Naive thymus-derived CD4-positive, alpha-beta T cell (primary cell): ENCODE data around the gene HECW1. TPM values are rescaled to one million over a fixed set of nuclear protein-coding genes. Genes with fewer than 3 reads are reported as not detected.
A peak's percentile ranks its signal among the peaks of the same experiment; 100 is the strongest.

Source experiments
- ATAC-seq: fragments of 150-1000 bp; cut with Tn5 transposase; 2 replicates; pipeline ENCODE4 v1.10.0; 2021; ENCODE audit warnings: mild to moderate bottlenecking, moderate library complexity
- CTCF ChIA-PET: fragments of 350-600 bp; sonication (Branson Sonifier 250); formaldehyde crosslinking; loops from one replicate; lab custom pipeline; 2021; ENCODE audit warnings: antibody characterized with exemption; lab: Charles Lee
- POLR2A ChIA-PET: fragments of 350-600 bp; sonication (Branson Sonifier 250); formaldehyde crosslinking; loops from one replicate; lab custom pipeline; 2021; ENCODE audit warnings: antibody characterized with exemption, inconsistent platforms; lab: Charles Lee
- DNase-seq, 9 donors: peaks; one replicate each; pipeline versions ENCODE4 v3.0.0 to v3.0.0-alpha.2; 2020 to 2022; ENCODE audit warnings: mixed read lengths in 1 of 9
- H3K27ac ChIP-seq: one replicate; pipeline ENCODE4 v1.7.0; 2013; ENCODE audit warnings: mild to moderate bottlenecking, low read depth, low read length, moderate library complexity
- H3K27me3 ChIP-seq, 2 donors: one replicate each; pipeline ENCODE4 v1.7.0; 2013; ENCODE audit warnings: low read length in 2 of 2, mild to moderate bottlenecking in 2 of 2, moderate library complexity in 2 of 2; ENCODE audit not compliant: control insufficient read depth in 2 of 2, insufficient read depth in 2 of 2
- H3K36me3 ChIP-seq, 3 experiments: 1 replicate in 2 of 3; 2 replicates in 1 of 3; pipeline ENCODE4 v1.7.0; 2013; ENCODE audit warnings: low read length in 3 of 3, mild to moderate bottlenecking in 3 of 3, moderate library complexity in 1 of 3; ENCODE audit not compliant: insufficient read depth in 3 of 3, control insufficient read depth in 2 of 3
- H3K4me1 ChIP-seq, 2 donors: one replicate each; pipeline ENCODE4 v1.7.0; 2013; ENCODE audit warnings: low read length in 2 of 2, mild to moderate bottlenecking in 2 of 2, moderate library complexity in 1 of 2; ENCODE audit not compliant: control insufficient read depth in 2 of 2, insufficient read depth in 2 of 2
- H3K4me3 ChIP-seq: 2 replicates; pipeline ENCODE4 v1.7.0; 2013; ENCODE audit warnings: mild to moderate bottlenecking, low read length
- H3K9me3 ChIP-seq, 3 experiments: 1 replicate in 2 of 3; 2 replicates in 1 of 3; pipeline ENCODE4 v1.7.0; 2013; ENCODE audit warnings: low read length in 3 of 3; ENCODE audit not compliant: control insufficient read depth in 2 of 3
- H3K27ac Mint-ChIP-seq, 9 donors: one replicate each; pipeline ENCODE4 v1.8.0; 2020 to 2022; ENCODE audit warnings: mixed read lengths in 9 of 9, mild to moderate bottlenecking in 8 of 9, moderate library complexity in 5 of 9, inconsistent platforms in 2 of 9
- H3K27me3 Mint-ChIP-seq, 5 donors: one replicate each; pipeline ENCODE4 v1.8.0; 2021 to 2022; ENCODE audit warnings: mixed read lengths in 5 of 5, mild to moderate bottlenecking in 1 of 5
- H3K36me3 Mint-ChIP-seq, 5 donors: one replicate each; pipeline ENCODE4 v1.8.0; 2020 to 2022; ENCODE audit warnings: mixed read lengths in 5 of 5, mild to moderate bottlenecking in 3 of 5, inconsistent platforms in 1 of 5
- H3K4me1 Mint-ChIP-seq, 7 donors: one replicate each; pipeline ENCODE4 v1.8.0; 2020 to 2022; ENCODE audit warnings: mixed read lengths in 7 of 7, mild to moderate bottlenecking in 3 of 7, inconsistent platforms in 1 of 7
- H3K4me3 Mint-ChIP-seq, 10 donors: one replicate each; pipeline ENCODE4 v1.8.0; 2020 to 2022; ENCODE audit warnings: mild to moderate bottlenecking in 10 of 10, mixed read lengths in 10 of 10, moderate library complexity in 6 of 10, inconsistent platforms in 2 of 10
- H3K9me3 Mint-ChIP-seq, 11 donors: one replicate each; pipeline ENCODE4 v1.8.0; 2020 to 2022; ENCODE audit warnings: mixed read lengths in 11 of 11, mild to moderate bottlenecking in 4 of 11, inconsistent platforms in 1 of 11, moderate library complexity in 1 of 11
- intact Hi-C, 2 donors: fragments of 100-400 bp; cut with micrococcal nuclease; formaldehyde crosslinking; loops; one replicate each; pipeline ENCODE4 v1.15.1; 2023
- polyA plus RNA-seq, 2 donors: library from polyadenylated mRNA; unstranded; fragments of 300-500 nt; fragmentation: Illumina TruSeq; gene quantifications; one replicate each; pipeline ENCODE4 v1.2.3, GENCODE V29; 2021
- total RNA-seq, 6 experiments: library from RNA in 5 of 6; stranded (reverse) in 5 of 6; gene quantifications; 1 replicate in 5 of 6; 2 replicates in 1 of 6; pipeline ENCODE4 v1.2.3 and lab custom pipeline; 2021 to 2026

Gene HECW1
- total and polyA plus RNA-seq, 7 experiments from 2014 or later, result not detected

GRCh38 chr7:43096875-43097274 is 15.6 kb upstream of the HECW1 start:
- no peaks in the 10 kb centered on the region for H3K4me1 ChIP-seq
- no peak overlapping the region for H3K4me3 Mint-ChIP-seq
- H3K9me3 ChIP-seq, result no peaks in the 10 kb centered on the region
- no peaks in the 10 kb centered on the region for H3K4me1 Mint-ChIP-seq
- DNase-seq (no peak), ATAC-seq (no peak)
- no peaks in the 10 kb centered on the region for H3K27me3 ChIP-seq
- no peak overlapping the region for H3K4me3 ChIP-seq
- no peaks in the 10 kb centered on the region for H3K36me3 Mint-ChIP-seq
- H3K36me3 ChIP-seq, result no peaks in the 10 kb centered on the region
- ChIA-PET POLR2A (no interaction called here), CTCF (no interaction called here)
- no peak overlapping the region for H3K27ac ChIP-seq
- intact Hi-C loops, result no loop called here
- H3K9me3 Mint-ChIP-seq, result peaks cover 0 to 3% (median 0%) of the 10 kb centered on the region in 11 donors
- H3K27me3 Mint-ChIP-seq, result peaks cover 10 to 25% (median 22%) of the 10 kb centered on the region in 5 donors
- no peak overlapping the region for H3K27ac Mint-ChIP-seq

GRCh38 chr7:43099750-43100149 is 12.7 kb upstream of the HECW1 start:
- ATAC-seq (no peak), DNase-seq (no peak)
- intact Hi-C loops, result no loop called here
- Histone ChIP-seq H3K4me3 (no peak overlapping the region), H3K27me3 (no peaks in the 10 kb centered on the region), H3K36me3 (no peaks in the 10 kb centered on the region), H3K27ac (no peak overlapping the region), H3K9me3 (no peaks in the 10 kb centered on the region), H3K4me1 (no peaks in the 10 kb centered on the region)
- CTCF ChIA-PET, result no interaction called here
- H3K36me3 Mint-ChIP-seq, result no peaks in the 10 kb centered on the region
- POLR2A ChIA-PET, result no interaction called here
- no peak overlapping the region for H3K27ac Mint-ChIP-seq
- H3K4me1 Mint-ChIP-seq, result no peaks in the 10 kb centered on the region
- H3K9me3 Mint-ChIP-seq, result peaks cover 0 to 3% (median 0%) of the 10 kb centered on the region in 11 donors
- no peak overlapping the region for H3K4me3 Mint-ChIP-seq
- H3K27me3 Mint-ChIP-seq, result peaks cover 11 to 26% (median 14%) of the 10 kb centered on the region in 5 donors

DNA sequence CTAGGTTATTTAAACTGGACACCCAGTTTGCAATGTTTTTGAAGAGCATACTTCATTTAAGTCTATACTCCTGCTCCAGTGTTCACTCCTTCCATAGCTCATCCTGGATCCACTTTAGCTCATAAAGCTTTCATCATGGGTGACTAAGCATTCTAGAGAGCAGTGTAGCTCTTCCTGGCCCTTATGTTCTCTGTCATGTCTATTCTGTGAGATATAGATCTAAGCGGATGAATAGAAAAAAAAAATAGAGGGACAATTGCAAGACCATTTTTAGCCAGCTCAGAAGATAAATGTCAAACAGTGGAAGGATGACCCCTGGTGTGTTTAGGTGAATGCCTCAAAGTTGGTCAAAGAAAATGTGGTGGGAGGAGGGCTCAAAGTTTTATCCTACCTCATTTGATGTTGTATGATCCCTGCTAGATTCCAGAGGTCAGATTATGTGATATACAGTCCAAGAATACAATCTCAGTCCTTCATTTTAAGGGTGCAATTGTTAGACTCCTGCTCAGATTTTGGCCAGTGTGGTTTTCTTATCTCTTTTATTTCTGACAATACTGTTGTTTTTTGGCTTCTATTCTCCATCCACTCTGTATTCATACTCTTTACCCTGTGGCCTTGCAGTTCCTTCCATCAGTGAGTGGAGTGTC is 7.5 kb upstream of the HECW1 start:
- Mint-ChIP-seq H3K4me1 (no peaks in the 10 kb centered on the region), H3K36me3 (peaks cover 0 to 4% (median 0%) of the 10 kb centered on the region in 5 donors), H3K27me3 (peaks cover 41 to 48% (median 45%) of the 10 kb centered on the region in 5 donors), H3K27ac (no peak overlapping the region), H3K4me3 (no peak overlapping the region), H3K9me3 (peaks cover 0 to 8% (median 2%) of the 10 kb centered on the region in 11 donors)
- Histone ChIP-seq H3K4me3 (no peak overlapping the region), H3K36me3 (no peaks in the 10 kb centered on the region), H3K9me3 (no peaks in the 10 kb centered on the region), H3K4me1 (no peaks in the 10 kb centered on the region), H3K27me3 (peaks cover 0 to 5% of the 10 kb centered on the region in 2 donors), H3K27ac (no peak overlapping the region)
- intact Hi-C loops, result no loop called here
- CTCF ChIA-PET, result no interaction called here
- DNase-seq, result no peak
- POLR2A ChIA-PET, result no interaction called here
- no peak for ATAC-seq

GRCh38 chr7:43105521-43106120 is 6.8 kb upstream of the HECW1 start:
- Histone ChIP-seq H3K9me3 (no peaks in the 10 kb centered on the region), H3K36me3 (no peaks in the 10 kb centered on the region), H3K27me3 (peaks cover 0 to 5% of the 10 kb centered on the region in 2 donors), H3K4me3 (no peak overlapping the region), H3K4me1 (no peaks in the 10 kb centered on the region), H3K27ac (no peak overlapping the region)
- no peaks in the 10 kb centered on the region for H3K4me1 Mint-ChIP-seq
- peaks cover 46 to 54% (median 50%) of the 10 kb centered on the region in 5 donors for H3K27me3 Mint-ChIP-seq
- no peak overlapping the region for H3K27ac Mint-ChIP-seq
- H3K4me3 Mint-ChIP-seq, result no peak overlapping the region
- POLR2A ChIA-PET, result no interaction called here
- CTCF ChIA-PET, result no interaction called here
- peaks cover 0 to 4% (median 0%) of the 10 kb centered on the region in 5 donors for H3K36me3 Mint-ChIP-seq
- peaks cover 0 to 8% (median 2%) of the 10 kb centered on the region in 11 donors for H3K9me3 Mint-ChIP-seq
- ATAC-seq, result no peak
- intact Hi-C loops, result no loop called here
- DNase-seq, result no peak

GRCh38 chr7:43108255-43109011 is 4.0 kb upstream of the HECW1 start:
- peak overlapping the region in 1 of 9 donors; percentile 26 for H3K27ac Mint-ChIP-seq
- no peak overlapping the region for H3K27ac ChIP-seq
- POLR2A ChIA-PET, result no interaction called here
- CTCF ChIA-PET, result interaction anchor here (0.6 kb wide), 1 partner anchor 444 kb away, joined by 3 read pairs; no protein-coding TSS in a partner anchor
- H3K9me3 Mint-ChIP-seq, result peaks cover 0 to 8% (median 2%) of the 10 kb centered on the region in 11 donors
- DNase-seq (peak in 3 of 9 donors; percentile 8 to 59 (median 11)), ATAC-seq (peak; percentile 44)
- H3K27me3 Mint-ChIP-seq, result peaks cover 59 to 67% (median 61%) of the 10 kb centered on the region in 5 donors
- no peaks in the 10 kb centered on the region for H3K4me1 ChIP-seq
- H3K4me3 ChIP-seq, result no peak overlapping the region
- H3K36me3 ChIP-seq, result no peaks in the 10 kb centered on the region
- peaks cover 0 to 5% of the 10 kb centered on the region in 2 donors for H3K27me3 ChIP-seq
- intact Hi-C loops, result loop anchor here in 1 of 2 donors (1.0 kb wide), 2 partner anchors 163 to 167 kb away; no protein-coding TSS in a partner anchor
- no peaks in the 10 kb centered on the region for H3K9me3 ChIP-seq
- peaks cover 0 to 12% (median 5%) of the 10 kb centered on the region in 7 donors for H3K4me1 Mint-ChIP-seq
- peaks cover 0 to 6% (median 4%) of the 10 kb centered on the region in 5 donors for H3K36me3 Mint-ChIP-seq
- no peak overlapping the region for H3K4me3 Mint-ChIP-seq

- no peaks in the 10 kb centered on the region for H3K36me3 ChIP-seq
- intact Hi-C loops, result no loop called here
- peaks cover 0 to 21% (median 15%) of the 10 kb centered on the region in 7 donors for H3K4me1 Mint-ChIP-seq
- no peak overlapping the region for H3K27ac Mint-ChIP-seq
- POLR2A ChIA-PET, result no interaction called here
- peaks cover 0 to 4% (median 0%) of the 10 kb centered on the region in 11 donors for H3K9me3 Mint-ChIP-seq
- H3K36me3 Mint-ChIP-seq, result peaks cover 0 to 6% (median 4%) of the 10 kb centered on the region in 5 donors
- CTCF ChIA-PET, result no interaction called here
- H3K27me3 ChIP-seq, result peaks cover under 1 to 10% of the 10 kb centered on the region in 2 donors
- DNase-seq (no peak), ATAC-seq (no peak)
- peaks cover 70 to 74% (median 72%) of the 10 kb centered on the region in 5 donors for H3K27me3 Mint-ChIP-seq
- no peaks in the 10 kb centered on the region for H3K4me1 ChIP-seq
- H3K4me3 Mint-ChIP-seq, result peak overlapping the region in 3 of 10 donors; percentile 9 to 49 (median 19)
- H3K9me3 ChIP-seq, result no peaks in the 10 kb centered on the region
- H3K4me3 ChIP-seq, result no peak overlapping the region
- H3K27ac ChIP-seq, result no peak overlapping the region
Measured at GRCh38 chr7:43110791-43111535, 1.5 kb upstream of the HECW1 start.
